GM10266 (cell line): ENCODE measurements around the gene NPDC1.
"Not testable (repeated sequence)": the region's sequence is repeated elsewhere in the genome, so short reads cannot be mapped to it uniquely, and the experiment has no call there.

Experiments
- DNase-seq: peaks from one replicate; pipeline ENCODE4 v3.0.0; 2012; ENCODE audit errors: extremely low spot score
- TF ChIP-seq, protein P1 (sequence below): IDR thresholded peaks from 2 replicates; pipeline ENCODE4 v1.5.1; 2012; ENCODE audit warnings: mild to moderate bottlenecking, low read depth; ENCODE audit not compliant: control insufficient read depth, insufficient read depth; ENCODE audit errors: missing control alignments

NPDC1 gene

DNA sequence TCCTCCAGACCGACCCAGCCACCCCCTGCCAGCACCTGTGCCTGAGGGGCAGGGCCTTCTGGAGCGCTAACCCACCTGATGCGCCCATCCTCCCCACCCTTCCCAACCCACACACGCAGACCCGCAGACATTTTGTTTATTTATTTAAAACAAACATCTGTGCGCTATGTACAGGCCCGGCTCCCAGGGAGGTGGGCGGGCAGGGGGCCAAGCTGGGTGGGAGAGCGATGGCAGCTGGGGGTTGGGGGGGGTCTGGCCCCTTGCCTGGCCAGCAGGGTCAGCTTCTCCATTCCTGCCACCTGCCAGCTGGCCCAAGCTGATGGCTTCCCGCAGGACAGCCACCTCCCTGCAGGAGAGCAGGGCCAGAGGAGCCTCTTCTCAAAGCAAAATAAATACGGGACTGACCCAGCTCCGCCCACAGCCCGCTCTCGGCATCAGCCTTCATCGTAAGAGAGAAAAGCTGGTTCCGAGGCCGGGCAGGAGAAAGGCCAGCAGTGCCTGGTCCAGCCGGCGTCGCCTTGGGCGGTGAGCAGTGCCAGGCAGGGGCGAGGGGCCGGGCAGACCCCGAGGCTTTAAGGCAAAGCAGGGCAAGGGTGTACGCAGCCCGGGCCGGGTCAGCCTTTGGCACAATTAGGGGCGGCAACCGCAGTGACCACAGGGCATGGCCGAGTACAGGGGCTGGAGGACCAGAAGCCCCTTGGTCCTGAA is 38.7 kb downstream of the NPDC1 start:
- DNase-seq: no peak
- TF ChIP-seq, protein P1, sequence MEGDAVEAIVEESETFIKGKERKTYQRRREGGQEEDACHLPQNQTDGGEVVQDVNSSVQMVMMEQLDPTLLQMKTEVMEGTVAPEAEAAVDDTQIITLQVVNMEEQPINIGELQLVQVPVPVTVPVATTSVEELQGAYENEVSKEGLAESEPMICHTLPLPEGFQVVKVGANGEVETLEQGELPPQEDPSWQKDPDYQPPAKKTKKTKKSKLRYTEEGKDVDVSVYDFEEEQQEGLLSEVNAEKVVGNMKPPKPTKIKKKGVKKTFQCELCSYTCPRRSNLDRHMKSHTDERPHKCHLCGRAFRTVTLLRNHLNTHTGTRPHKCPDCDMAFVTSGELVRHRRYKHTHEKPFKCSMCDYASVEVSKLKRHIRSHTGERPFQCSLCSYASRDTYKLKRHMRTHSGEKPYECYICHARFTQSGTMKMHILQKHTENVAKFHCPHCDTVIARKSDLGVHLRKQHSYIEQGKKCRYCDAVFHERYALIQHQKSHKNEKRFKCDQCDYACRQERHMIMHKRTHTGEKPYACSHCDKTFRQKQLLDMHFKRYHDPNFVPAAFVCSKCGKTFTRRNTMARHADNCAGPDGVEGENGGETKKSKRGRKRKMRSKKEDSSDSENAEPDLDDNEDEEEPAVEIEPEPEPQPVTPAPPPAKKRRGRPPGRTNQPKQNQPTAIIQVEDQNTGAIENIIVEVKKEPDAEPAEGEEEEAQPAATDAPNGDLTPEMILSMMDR: no peak

DNA sequence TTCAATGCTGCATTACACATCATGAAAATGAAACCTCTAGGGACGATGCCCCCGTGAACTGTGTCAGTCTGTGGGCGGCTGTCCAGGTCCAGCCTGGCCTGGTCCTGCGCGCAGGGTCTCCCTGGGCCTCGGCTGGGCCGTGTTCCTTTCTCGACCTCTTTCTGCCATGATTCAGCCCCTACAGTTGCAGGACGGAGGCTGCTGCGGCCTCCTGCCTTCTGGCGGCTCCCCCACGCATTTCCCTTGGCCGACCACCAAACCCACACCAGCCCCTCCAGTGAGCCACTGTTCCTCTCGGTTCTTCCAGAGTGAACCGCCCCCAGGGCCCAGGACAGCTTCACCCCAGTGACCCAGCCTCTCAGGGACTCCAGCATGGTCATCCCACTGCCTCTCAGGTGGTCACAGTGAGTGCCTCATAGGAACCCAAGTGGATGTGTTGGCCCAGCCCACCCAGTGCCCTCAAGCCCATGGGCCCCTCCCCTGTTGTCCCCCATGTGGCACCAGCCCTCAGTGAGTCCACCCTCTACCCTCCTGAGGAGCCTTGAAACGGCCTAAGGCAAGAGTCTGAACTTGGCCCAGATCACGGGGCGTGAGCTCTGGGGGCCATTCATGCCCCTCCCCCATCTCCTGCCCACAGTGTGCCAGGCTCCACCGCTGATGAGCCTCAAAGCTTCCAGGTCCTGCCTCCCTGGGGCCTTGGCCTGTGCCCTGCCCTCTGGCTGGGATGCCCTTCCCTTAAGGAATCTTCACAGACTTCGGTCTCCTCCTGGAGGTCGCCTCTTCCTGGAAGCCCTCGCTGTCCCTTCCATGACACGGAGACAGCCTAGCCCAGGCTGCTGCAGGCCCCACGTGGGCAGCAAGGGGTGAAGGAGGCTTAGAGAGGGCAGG is 39.6 kb downstream of the NPDC1 start:
- TF ChIP-seq, protein P1: no peak
- DNase-seq: no peak

DNA sequence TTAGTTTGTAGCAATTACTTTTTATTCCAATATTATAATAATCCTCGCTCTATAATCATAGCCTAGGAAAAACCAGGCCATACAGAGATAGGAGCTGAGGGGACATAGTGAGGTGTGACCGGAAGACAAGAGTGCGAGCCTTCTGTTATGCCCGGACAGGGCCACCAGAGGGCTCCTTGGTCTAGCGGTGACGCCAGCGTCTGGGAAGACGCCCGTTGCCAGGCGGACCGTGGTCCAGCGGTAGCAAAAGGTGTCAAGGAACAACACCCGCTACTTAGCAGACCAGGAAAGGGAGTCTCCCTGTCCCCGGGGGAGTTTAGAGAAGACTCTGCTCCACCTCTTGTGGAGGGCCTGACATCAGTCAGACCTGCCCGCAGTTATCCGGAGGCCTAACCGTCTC is 41.7 kb downstream of the NPDC1 start:
- TF ChIP-seq, protein P1: peak; percentile 41
- not testable (repeated sequence) for DNase-seq

DNA sequence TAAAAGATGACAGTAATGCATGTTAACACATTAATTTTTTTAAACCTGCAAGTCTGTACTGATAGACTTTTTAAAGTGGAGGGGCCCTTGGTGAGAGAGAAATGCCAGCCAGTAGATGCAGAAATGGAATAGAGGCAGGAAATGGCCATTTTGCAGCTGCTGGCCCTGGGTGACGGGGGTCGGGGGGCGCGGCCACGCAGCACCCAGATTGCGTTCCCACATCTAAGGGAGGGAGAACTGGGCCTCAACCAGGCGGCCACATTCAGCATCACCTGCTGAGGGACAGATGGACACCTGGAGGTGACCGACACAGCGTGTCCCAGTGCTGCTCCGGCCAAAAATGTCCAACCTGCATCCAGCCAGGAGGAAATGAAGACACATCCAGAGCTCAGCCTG is 43.3 kb downstream of the NPDC1 start:
- DNase-seq: no peak

DNA sequence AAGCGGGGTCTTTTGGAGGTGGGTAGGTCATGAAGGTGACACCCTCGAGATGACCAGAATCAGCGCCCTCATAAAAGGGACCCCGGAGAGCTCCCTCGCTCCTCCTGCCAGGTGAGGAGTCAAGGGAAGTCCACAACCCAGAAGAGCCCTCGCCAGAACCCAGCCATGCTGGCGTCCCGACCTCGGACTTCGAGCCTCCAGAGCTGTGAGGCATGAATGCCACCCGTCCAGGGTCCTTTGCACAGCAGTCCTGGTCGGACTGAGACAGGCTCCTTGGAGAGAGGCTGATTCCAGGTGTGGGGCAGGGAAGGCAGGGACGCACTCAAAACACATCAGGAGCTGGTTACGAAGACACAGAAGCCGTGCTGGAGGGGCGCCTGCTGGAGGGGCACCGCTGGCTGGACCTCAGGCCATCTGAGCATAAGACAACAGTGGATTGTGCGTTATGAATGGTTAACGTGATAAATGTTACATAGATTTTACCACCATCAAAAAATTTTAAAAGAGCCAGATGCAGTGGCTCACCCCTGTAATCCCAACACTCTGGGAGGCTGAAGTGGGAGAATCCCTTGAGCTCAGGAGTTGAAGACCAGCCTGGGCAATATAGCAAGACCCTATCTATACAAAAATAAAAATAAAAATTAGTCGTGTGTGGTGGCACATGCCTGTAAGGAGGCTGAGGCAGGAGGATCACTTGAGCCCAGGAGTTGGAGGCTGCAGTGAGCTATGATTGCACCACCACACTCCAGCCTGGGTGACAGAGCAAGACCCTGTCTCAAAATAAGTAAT is 43.9 kb downstream of the NPDC1 start:
- TF ChIP-seq, protein P1: no peak
- no peak for DNase-seq

More for the DNA sequence above, 43.3 kb downstream of the NPDC1 start:
- TF ChIP-seq, protein P1: no peak

DNA sequence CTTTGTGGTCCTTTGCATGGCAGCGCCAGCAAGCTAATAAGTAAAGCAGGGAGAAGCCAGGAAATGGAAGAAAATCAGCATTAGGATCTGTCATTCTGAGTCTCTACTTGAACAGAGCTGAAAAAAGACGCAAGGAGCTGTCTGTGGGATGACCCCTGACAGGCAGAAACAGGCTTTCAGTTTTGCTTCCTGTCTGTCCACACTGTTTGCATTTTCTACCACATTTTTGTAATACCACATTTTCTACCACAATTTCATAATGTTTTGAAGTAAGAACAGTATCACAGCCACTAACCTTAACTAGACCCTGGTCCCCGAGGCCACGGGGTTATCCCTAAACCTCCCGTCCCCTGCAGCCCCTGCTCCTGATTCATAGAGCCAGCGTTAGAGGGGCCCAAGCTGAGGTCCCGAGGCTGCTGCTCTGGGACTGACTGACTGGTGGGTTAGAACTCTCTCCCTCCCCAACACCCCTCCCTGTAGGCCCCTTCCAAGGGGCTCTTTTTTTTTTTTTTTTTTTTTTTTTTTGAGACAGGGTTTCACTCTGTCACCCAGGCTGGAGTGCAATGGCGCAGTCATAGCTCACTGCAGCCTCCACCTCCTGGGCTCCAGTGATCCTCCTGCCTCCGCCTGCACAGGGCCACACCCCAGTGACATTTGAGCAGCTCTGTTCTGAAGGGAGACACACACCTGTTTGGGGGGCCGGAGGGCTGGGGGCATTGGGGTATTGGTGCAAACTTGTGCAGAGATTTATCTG is 45.6 kb downstream of the NPDC1 start:
- TF ChIP-seq, protein P1: no peak
- peak; percentile 92 for DNase-seq
